Measurements from ENCODE around the gene BIRC3. TPM values are rescaled to one million over a fixed set of nuclear protein-coding genes. Genes with fewer than 3 reads are reported as not detected.

BIRC3 gene
- total RNA-seq, 1 experiment from 2014 or later: 2.5 TPM

DNA sequence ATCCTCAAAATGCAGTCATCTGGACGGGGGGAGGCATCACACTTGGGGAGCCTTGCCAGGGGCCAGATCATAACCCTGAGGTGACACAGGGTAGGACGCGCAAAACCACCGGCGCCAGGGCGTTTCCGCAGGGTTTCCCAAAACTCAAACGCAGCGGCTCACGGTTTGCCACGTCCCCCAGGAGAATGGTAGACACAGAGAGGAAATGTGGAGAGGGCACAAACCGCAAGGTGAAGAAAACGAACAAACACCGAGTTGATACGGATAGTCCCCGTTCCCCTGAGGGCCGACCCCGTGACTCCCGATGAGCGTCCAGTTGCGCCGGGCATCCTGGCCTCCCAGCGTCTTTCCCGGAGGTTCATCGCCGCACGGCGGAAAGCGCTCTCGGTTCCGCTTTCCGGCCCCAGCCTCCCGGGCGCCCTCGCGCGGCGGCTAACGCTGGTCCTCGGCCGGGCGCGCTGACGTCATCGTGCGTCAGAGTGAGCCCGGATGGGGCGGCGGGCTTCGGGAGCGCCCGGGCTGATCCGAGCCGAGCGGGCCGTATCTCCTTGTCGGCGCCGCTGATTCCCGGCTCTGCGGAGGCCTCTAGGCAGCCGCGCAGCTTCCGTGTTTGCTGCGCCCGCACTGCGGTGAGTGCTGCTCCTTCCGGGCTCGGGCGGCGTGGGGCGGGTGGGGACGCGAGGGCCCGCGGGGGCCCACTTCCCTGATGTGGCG lies 29.6 kb downstream of the BIRC3 start, which contains the start of gene BIRC2:
Gene BIRC2, plus strand, starts transcription at position 467 of the 714 bp plus-strand sequence. CDS start 2,641 bp downstream, outside the sequence.
- ChIA-PET CTCF (no interaction called here), POLR2A (ENCODE audit: low non-redundant PET) (interaction anchor here (0.6 kb wide), 1 partner anchor 166 kb away, joined by 3 read pairs; no protein-coding TSS in a partner anchor)
- H3K27me3 ChIP-seq (replicated peaks; ENCODE audit: insufficient read depth, low read depth, low read length, poor library complexity): no peaks in the 10 kb centered on the region
- H3K4me1 ChIP-seq (ENCODE audit: insufficient read depth, low read length, poor library complexity, severe bottlenecking): peaks cover 7% of the 10 kb centered on the region
- intact Hi-C loops (cut with micrococcal nuclease; ENCODE audit: unreplicated experiment): loop anchor here (1.0 to 5.0 kb wide), 3 partner anchors 53 to 236 kb away; partner anchors contain the start of genes TMEM123 and YAP1
- H3K9me3 ChIP-seq (ENCODE audit: low read depth, low read length, poor library complexity, severe bottlenecking): no peaks in the 10 kb centered on the region
- DNase-seq (ENCODE audit: low spot score): peak; percentile 98
- H3K4me3 ChIP-seq (ENCODE audit: low read depth, low read length, poor library complexity, severe bottlenecking): peak within 1 kb of the TSS; percentile 59
- peak within 1 kb of the TSS; percentile 94 for H3K27ac ChIP-seq (ENCODE audit: low read depth, low read length, poor library complexity, severe bottlenecking)
- H3K36me3 ChIP-seq (ENCODE audit: insufficient read depth, low read length, poor library complexity, severe bottlenecking): peaks cover 8% of the 10 kb centered on the region
- TSS peak; percentile 89 for BruUV-seq (replicated peaks)
- TF ChIP-seq, protein P1, sequence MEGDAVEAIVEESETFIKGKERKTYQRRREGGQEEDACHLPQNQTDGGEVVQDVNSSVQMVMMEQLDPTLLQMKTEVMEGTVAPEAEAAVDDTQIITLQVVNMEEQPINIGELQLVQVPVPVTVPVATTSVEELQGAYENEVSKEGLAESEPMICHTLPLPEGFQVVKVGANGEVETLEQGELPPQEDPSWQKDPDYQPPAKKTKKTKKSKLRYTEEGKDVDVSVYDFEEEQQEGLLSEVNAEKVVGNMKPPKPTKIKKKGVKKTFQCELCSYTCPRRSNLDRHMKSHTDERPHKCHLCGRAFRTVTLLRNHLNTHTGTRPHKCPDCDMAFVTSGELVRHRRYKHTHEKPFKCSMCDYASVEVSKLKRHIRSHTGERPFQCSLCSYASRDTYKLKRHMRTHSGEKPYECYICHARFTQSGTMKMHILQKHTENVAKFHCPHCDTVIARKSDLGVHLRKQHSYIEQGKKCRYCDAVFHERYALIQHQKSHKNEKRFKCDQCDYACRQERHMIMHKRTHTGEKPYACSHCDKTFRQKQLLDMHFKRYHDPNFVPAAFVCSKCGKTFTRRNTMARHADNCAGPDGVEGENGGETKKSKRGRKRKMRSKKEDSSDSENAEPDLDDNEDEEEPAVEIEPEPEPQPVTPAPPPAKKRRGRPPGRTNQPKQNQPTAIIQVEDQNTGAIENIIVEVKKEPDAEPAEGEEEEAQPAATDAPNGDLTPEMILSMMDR (conservative IDR thresholded peaks at IDR 0.05; ENCODE audit: low read depth, low read length): peak; percentile 90
- TF ChIP-seq EZH2 (IDR thresholded peaks at IDR 0.05; ENCODE audit: borderline replicate concordance, low read depth, low read length, poor library complexity, severe bottlenecking): no peak

DNA sequence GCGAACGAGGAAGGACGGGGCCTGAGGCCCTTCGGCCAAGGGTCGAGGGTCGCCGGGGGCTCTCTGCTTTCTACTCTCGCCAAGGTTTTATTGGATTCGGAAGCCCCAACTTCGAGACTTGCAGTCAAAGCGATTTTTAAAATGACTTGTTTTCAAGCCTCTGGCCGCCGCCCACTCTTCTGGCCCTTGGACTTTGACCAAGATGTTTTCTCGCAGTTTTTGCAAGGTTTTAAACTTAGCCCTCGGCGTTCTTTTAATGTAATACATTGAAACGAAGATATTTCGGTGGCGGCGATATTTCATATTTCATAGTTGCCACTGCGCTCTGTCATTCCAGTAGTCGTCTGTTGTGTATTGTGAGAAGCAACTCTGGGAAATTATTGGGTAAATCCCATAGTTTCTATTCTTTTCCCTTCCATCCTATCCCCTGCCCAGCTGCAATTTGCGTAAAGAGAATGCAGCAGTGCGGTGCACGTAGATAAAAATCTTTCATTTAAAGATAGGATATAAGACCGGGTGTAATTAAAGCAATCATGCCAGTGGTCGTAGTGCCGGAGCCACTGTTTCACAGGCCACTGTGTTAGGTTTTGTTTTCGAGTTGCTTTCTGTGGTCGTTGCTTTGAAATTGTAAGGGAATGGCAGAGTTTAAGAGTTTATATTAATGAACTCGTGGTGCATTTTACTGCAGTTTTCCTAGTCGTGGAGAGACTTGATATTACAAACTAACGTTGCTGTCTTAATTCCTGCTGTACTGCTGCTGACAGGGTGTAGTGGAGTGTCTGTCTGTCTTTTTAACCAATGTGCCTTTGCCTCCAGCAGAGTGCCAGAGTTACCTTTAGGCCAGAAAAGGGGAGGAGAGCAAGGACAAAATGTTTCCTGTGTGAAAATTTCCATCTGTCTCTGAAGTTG lies 30.4 kb downstream of the BIRC3 start:
- H3K27me3 ChIP-seq (replicated peaks; ENCODE audit: insufficient read depth, low read depth, low read length, poor library complexity): no peaks in the 10 kb centered on the region
- TSS peak; percentile 52 for BruUV-seq (replicated peaks)
- H3K4me1 ChIP-seq (ENCODE audit: insufficient read depth, low read length, poor library complexity, severe bottlenecking): peaks cover 7% of the 10 kb centered on the region
- peak overlapping the region; percentile 94 for H3K27ac ChIP-seq (ENCODE audit: low read depth, low read length, poor library complexity, severe bottlenecking)
- ChIA-PET CTCF (no interaction called here), POLR2A (ENCODE audit: low non-redundant PET) (no interaction called here)
- H3K4me3 ChIP-seq (ENCODE audit: low read depth, low read length, poor library complexity, severe bottlenecking): peak overlapping the region; percentile 59
- H3K9me3 ChIP-seq (ENCODE audit: low read depth, low read length, poor library complexity, severe bottlenecking): no peaks in the 10 kb centered on the region
- peak; percentile 47 for DNase-seq (ENCODE audit: low spot score)
- intact Hi-C loops (cut with micrococcal nuclease; ENCODE audit: unreplicated experiment): loop anchor here (1.0 to 5.0 kb wide), 3 partner anchors 53 to 237 kb away; partner anchors contain the start of genes TMEM123 and YAP1
- TF ChIP-seq, protein P1 (conservative IDR thresholded peaks at IDR 0.05; ENCODE audit: low read depth, low read length): no peak
- TF ChIP-seq EZH2 (IDR thresholded peaks at IDR 0.05; ENCODE audit: borderline replicate concordance, low read depth, low read length, poor library complexity, severe bottlenecking): no peak
- H3K36me3 ChIP-seq (ENCODE audit: insufficient read depth, low read length, poor library complexity, severe bottlenecking): peaks cover 8% of the 10 kb centered on the region

DNA sequence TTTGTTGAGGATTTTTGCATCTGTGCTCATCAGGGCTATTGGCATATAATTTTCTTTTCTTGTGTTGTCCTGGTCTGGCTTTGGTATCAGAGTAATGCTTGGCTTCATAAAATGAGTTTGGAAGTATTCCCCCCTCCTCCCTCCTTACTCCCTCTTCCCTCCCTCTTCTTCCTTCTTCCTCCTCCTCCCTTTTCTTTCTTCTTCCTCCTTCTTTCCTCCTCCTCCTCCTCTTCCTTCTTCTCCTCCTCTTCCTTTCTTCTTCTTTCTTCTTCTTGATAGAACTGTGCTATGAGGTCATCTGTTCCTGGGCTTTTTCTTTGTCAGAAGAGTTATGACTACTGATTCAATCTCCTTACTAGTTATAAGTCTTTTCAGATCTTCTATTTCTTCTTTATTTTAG lies 39.8 kb downstream of the BIRC3 start:
- CTCF ChIA-PET: no interaction called here

More for the DNA sequence above, 39.8 kb downstream of the BIRC3 start:
- H3K9me3 ChIP-seq (ENCODE audit: low read depth, low read length, poor library complexity, severe bottlenecking): peaks cover 7% of the 10 kb centered on the region
- POLR2A ChIA-PET (ENCODE audit: low non-redundant PET): no interaction called here
- H3K4me3 ChIP-seq (ENCODE audit: low read depth, low read length, poor library complexity, severe bottlenecking): no peak overlapping the region
- H3K4me1 ChIP-seq (ENCODE audit: insufficient read depth, low read length, poor library complexity, severe bottlenecking): no peaks in the 10 kb centered on the region
- DNase-seq (ENCODE audit: low spot score): no peak
- no TSS peak for BruUV-seq (replicated peaks)
- H3K36me3 ChIP-seq (ENCODE audit: insufficient read depth, low read length, poor library complexity, severe bottlenecking): peaks cover 37% of the 10 kb centered on the region
- intact Hi-C loops (cut with micrococcal nuclease; ENCODE audit: unreplicated experiment): no loop called here
- no peak for TF ChIP-seq EZH2 (IDR thresholded peaks at IDR 0.05; ENCODE audit: borderline replicate concordance, low read depth, low read length, poor library complexity, severe bottlenecking)
- TF ChIP-seq, protein P1 (conservative IDR thresholded peaks at IDR 0.05; ENCODE audit: low read depth, low read length): no peak
- no peak overlapping the region for H3K27ac ChIP-seq (ENCODE audit: low read depth, low read length, poor library complexity, severe bottlenecking)
- H3K27me3 ChIP-seq (replicated peaks; ENCODE audit: insufficient read depth, low read depth, low read length, poor library complexity): no peaks in the 10 kb centered on the region
